ENCODE results near the gene GARIN5A. TPM values are rescaled to one million over a fixed set of nuclear protein-coding genes. Genes with fewer than 3 reads are reported as not detected.

GARIN5A gene
- total and polyA plus RNA-seq, 9 of the 15 experiments (the other 6 are each of a cell fraction or from before 2014, with no cell fraction given), result 0.10 to 0.82 (median 0.23) TPM; not detected in 2

DNA sequence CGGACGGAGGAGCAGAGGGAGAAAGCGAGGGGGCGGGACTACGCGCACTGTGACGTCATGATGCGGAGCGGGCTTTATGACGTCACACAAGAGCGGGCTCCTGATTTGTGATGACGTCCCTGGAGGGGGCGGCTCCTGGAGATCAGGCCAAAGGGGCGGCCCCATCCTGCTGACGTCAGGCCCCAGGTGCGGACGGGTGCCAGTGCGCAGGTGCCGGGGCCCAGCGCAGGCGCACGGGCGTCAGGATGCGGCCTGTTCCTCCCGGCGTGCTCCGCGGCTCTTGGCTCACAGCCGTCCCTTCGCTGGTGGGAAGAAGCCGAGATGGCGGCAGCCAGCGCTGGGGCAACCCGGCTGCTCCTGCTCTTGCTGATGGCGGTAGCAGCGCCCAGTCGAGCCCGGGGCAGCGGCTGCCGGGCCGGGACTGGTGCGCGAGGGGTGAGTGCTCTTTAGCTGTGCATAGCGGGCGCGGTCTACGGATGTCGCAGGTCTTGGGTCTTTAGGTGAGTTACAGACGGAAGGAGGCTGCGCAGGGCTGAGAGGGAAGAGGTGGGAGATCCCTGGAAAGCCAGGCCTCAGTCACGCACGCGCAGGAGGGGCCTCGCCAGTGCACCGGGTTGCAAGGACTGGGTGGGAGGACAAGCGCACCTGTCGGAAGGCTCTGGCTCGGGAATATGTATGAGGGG, at the start of gene GARIN5A, which contains the start of gene EMC10 (continued):
- TF ChIP-seq, protein P1, sequence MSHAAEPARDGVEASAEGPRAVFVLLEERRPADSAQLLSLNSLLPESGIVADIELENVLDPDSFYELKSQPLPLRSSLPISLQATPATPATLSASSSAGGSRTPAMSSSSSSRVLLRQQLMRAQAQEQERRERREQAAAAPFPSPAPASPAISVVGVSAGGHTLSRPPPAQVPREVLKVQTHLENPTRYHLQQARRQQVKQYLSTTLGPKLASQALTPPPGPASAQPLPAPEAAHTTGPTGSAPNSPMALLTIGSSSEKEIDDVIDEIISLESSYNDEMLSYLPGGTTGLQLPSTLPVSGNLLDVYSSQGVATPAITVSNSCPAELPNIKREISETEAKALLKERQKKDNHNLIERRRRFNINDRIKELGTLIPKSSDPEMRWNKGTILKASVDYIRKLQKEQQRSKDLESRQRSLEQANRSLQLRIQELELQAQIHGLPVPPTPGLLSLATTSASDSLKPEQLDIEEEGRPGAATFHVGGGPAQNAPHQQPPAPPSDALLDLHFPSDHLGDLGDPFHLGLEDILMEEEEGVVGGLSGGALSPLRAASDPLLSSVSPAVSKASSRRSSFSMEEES (CRISPR knock-in tag; IDR thresholded peaks at IDR 0.05), result no peak
- TF ChIP-seq HMG20B (CRISPR knock-in tag; IDR thresholded peaks at IDR 0.05) (no peak), ZNF165 (CRISPR knock-in tag; IDR thresholded peaks at IDR 0.05; ENCODE audit: borderline replicate concordance) (no peak), ATF1 (CRISPR knock-in tag; IDR thresholded peaks at IDR 0.05) (peak; percentile 94), ATF1 (tag; IDR thresholded peaks at IDR 0.05) (peak; percentile 100), ZNF699 (CRISPR knock-in tag; IDR thresholded peaks at IDR 0.05; ENCODE audit: insufficient replicate concordance) (no peak), ZNF3 (CRISPR knock-in tag; IDR thresholded peaks at IDR 0.05) (no peak), TCF3 (CRISPR knock-in tag; IDR thresholded peaks at IDR 0.05) (no peak; the same call in 1 of the 2 replicates), POLR3G (IDR thresholded peaks at IDR 0.05; ENCODE audit: extremely low read depth, insufficient read length, insufficient replicate concordance) (no peak), SMARCE1 (IDR thresholded peaks at IDR 0.05) (no peak), ZNF764 (CRISPR knock-in tag; IDR thresholded peaks at IDR 0.05; ENCODE audit: low read depth) (no peak), TCF7 (IDR thresholded peaks at IDR 0.05; ENCODE audit: borderline replicate concordance) (no peak), HNRNPL (IDR thresholded peaks at IDR 0.05; ENCODE audit: low read depth, low read length) (no peak), TARDBP (IDR thresholded peaks at IDR 0.05) (peak; percentile 100), KDM2B (CRISPR knock-in tag; IDR thresholded peaks at IDR 0.05) (0 out of 2 replicates have a peak, but pooled peaks have one; percentile 18), NR2C1 (IDR thresholded peaks at IDR 0.05) (no peak), NR2C1 (tag; IDR thresholded peaks at IDR 0.05) (no peak), EZH2 (IDR thresholded peaks at IDR 0.05; ENCODE audit: borderline replicate concordance, low read depth, low read length) (no peak), ZNF830 (CRISPR knock-in tag; IDR thresholded peaks at IDR 0.05) (no peak), SAFB (IDR thresholded peaks at IDR 0.05; ENCODE audit: borderline replicate concordance, low read depth, low read length) (no peak), HIVEP1 (CRISPR knock-in tag; IDR thresholded peaks at IDR 0.05) (no peak)
- TF ChIP-seq, protein P2, sequence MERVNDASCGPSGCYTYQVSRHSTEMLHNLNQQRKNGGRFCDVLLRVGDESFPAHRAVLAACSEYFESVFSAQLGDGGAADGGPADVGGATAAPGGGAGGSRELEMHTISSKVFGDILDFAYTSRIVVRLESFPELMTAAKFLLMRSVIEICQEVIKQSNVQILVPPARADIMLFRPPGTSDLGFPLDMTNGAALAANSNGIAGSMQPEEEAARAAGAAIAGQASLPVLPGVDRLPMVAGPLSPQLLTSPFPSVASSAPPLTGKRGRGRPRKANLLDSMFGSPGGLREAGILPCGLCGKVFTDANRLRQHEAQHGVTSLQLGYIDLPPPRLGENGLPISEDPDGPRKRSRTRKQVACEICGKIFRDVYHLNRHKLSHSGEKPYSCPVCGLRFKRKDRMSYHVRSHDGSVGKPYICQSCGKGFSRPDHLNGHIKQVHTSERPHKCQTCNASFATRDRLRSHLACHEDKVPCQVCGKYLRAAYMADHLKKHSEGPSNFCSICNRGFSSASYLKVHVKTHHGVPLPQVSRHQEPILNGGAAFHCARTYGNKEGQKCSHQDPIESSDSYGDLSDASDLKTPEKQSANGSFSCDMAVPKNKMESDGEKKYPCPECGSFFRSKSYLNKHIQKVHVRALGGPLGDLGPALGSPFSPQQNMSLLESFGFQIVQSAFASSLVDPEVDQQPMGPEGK (CRISPR knock-in tag; IDR thresholded peaks at IDR 0.05; ENCODE audit: borderline replicate concordance), result no peak
- TF ChIP-seq, protein P3, sequence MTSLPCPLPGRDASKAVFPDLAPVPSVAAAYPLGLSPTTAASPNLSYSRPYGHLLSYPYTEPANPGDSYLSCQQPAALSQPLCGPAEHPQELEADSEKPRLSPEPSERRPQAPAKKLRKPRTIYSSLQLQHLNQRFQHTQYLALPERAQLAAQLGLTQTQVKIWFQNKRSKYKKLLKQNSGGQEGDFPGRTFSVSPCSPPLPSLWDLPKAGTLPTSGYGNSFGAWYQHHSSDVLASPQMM (CRISPR knock-in tag; IDR thresholded peaks at IDR 0.05), result no peak
- TF ChIP-seq, protein P4, sequence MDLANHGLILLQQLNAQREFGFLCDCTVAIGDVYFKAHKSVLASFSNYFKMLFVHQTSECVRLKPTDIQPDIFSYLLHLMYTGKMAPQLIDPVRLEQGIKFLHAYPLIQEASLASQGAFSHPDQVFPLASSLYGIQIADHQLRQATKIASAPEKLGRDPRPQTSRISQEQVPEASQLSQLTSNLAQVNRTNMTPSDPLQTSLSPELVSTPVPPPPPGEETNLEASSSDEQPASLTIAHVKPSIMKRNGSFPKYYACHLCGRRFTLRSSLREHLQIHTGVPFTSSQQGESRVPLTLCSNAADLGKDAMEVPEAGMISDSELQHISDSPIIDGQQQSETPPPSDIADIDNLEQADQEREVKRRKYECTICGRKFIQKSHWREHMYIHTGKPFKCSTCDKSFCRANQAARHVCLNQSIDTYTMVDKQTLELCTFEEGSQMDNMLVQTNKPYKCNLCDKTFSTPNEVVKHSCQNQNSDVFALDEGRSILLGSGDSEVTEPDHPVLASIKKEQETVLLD (IDR thresholded peaks at IDR 0.05), result peak; percentile 96
- TF ChIP-seq, protein P5, sequence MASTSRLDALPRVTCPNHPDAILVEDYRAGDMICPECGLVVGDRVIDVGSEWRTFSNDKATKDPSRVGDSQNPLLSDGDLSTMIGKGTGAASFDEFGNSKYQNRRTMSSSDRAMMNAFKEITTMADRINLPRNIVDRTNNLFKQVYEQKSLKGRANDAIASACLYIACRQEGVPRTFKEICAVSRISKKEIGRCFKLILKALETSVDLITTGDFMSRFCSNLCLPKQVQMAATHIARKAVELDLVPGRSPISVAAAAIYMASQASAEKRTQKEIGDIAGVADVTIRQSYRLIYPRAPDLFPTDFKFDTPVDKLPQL (IDR thresholded peaks at IDR 0.05; ENCODE audit: extremely low read depth, insufficient read length), result no peak
